Suprapubic skin (tissue), 4 donors: ENCODE data around the gene TP73. TPM values are rescaled to one million over a fixed set of nuclear protein-coding genes. Genes with fewer than 3 reads are reported as not detected.

Experiments
- DNase-seq, 2 donors: peaks; one replicate each; pipeline ENCODE4 v3.0.0-alpha.2; 2019; ENCODE audit warnings: low spot score in 2 of 2
- H3K27ac ChIP-seq: fragments of 200-600 bp; sonication (generic); one replicate; pipeline ENCODE4 v1.5.1; 2019
- H3K27me3 ChIP-seq: fragments of 200-600 bp; sonication (generic); one replicate; pipeline ENCODE4 v1.5.1; 2019
- H3K36me3 ChIP-seq: fragments of 200-600 bp; sonication (generic); one replicate; pipeline ENCODE4 v1.5.1; 2019
- H3K4me1 ChIP-seq: fragments of 200-600 bp; sonication (generic); one replicate; pipeline ENCODE4 v1.5.1; 2019
- H3K4me3 ChIP-seq: fragments of 200-600 bp; sonication (generic); one replicate; pipeline ENCODE4 v1.5.1; 2019; ENCODE audit warnings: mild to moderate bottlenecking
- H3K9me3 ChIP-seq: fragments of 200-600 bp; sonication (generic); one replicate; pipeline ENCODE4 v1.5.1; 2019
- CTCF ChIP-seq, 2 donors: fragments of 200-600 bp in 1 of 2; fragments of 450-650 bp in 1 of 2; sonication (generic) in 1 of 2; IDR thresholded peaks; one replicate each; pipeline ENCODE4 v1.5.1; 2016 to 2019; ENCODE audit warnings: antibody characterized with exemption in 2 of 2, mild to moderate bottlenecking in 1 of 2, moderate library complexity in 1 of 2
- EP300 ChIP-seq: sonication (generic); formaldehyde crosslinking; IDR thresholded peaks from one replicate; pipeline ENCODE4 v1.6.1; 2017; ENCODE audit warnings: antibody characterized with exemption
- POLR2A ChIP-seq, 2 donors: fragments of 450-650 bp; IDR thresholded peaks; one replicate each; pipeline ENCODE4 v1.6.1; 2017; ENCODE audit warnings: antibody characterized with exemption in 2 of 2, mild to moderate bottlenecking in 2 of 2, moderate library complexity in 2 of 2
- POLR2AphosphoS5 ChIP-seq, 3 donors: sonication (generic); formaldehyde crosslinking; IDR thresholded peaks; one replicate each; pipeline ENCODE4 v1.6.1; 2017; ENCODE audit warnings: antibody characterized with exemption in 3 of 3
- WGBS: methylation state at CpG from one replicate; pipeline ENCODE4 v1.1.5; 2018; 5-methylcytosine and 5-hydroxymethylcytosine counted together
- total RNA-seq, 4 donors: library from RNA; depleted of rRNA; stranded (reverse); fragments of >200 nt; gene quantifications; one replicate each; pipeline ENCODE4 v1.1.0, GENCODE V29; 2016

TP73 gene
- total RNA-seq, 4 donors from 2014 or later: 8.8 to 24.7 (median 16.9) TPM

- WGBS: 70% methylated on average over 13 of the region's 19 CpGs
These were observed 122.1 kb downstream of the TP73 start for GRCh38 chr1:3774276-3774945.

GRCh38 chr1:3774946-3775489, 122.7 kb downstream of the TP73 start:
- Histone ChIP-seq H3K9me3 (no peaks in the 10 kb centered on the region), H3K27me3 (peaks cover 11% of the 10 kb centered on the region), H3K27ac (no peak overlapping the region), H3K4me3 (no peak overlapping the region), H3K4me1 (peaks cover 46% of the 10 kb centered on the region), H3K36me3 (peaks cover 12% of the 10 kb centered on the region)
- no peak for TF ChIP-seq POLR2A (IDR thresholded peaks at IDR 0.05)
- 73% methylated on average over 15 of the region's 17 CpGs for WGBS
- no peak for DNase-seq

More at GRCh38 chr1:3774276-3774945, 122.1 kb downstream of the TP73 start:
- Histone ChIP-seq H3K4me1 (peaks cover 46% of the 10 kb centered on the region), H3K9me3 (no peaks in the 10 kb centered on the region), H3K36me3 (peaks cover 6% of the 10 kb centered on the region), H3K27me3 (peaks cover 15% of the 10 kb centered on the region), H3K27ac (no peak overlapping the region), H3K4me3 (no peak overlapping the region)
- TF ChIP-seq EP300: no peak
- TF ChIP-seq CTCF (IDR thresholded peaks at IDR 0.05): no peak
- no peak for TF ChIP-seq POLR2A (IDR thresholded peaks at IDR 0.05)
- no peak for TF ChIP-seq POLR2AphosphoS5 (IDR thresholded peaks at IDR 0.05)
- peak in 1 of 2 donors; percentile 76 for DNase-seq

GRCh38 chr1:3775490-3776230, 123.3 kb downstream of the TP73 start:
- no peak overlapping the region for H3K4me3 ChIP-seq
- 49% methylated on average over 18 of the region's 27 CpGs for WGBS
- peaks cover 5% of the 10 kb centered on the region for H3K27me3 ChIP-seq
- DNase-seq: peak in 1 of 2 donors; percentile 78
- H3K36me3 ChIP-seq: peaks cover 19% of the 10 kb centered on the region
- no peaks in the 10 kb centered on the region for H3K9me3 ChIP-seq
- no peak overlapping the region for H3K27ac ChIP-seq
- H3K4me1 ChIP-seq: peaks cover 46% of the 10 kb centered on the region
- TF ChIP-seq POLR2AphosphoS5 (IDR thresholded peaks at IDR 0.05) (no peak), EP300 (no peak), CTCF (IDR thresholded peaks at IDR 0.05) (peak in 1 of 2 donors; percentile 31), POLR2A (IDR thresholded peaks at IDR 0.05) (no peak)

GRCh38 chr1:3776231-3776961, 124.1 kb downstream of the TP73 start:
- H3K4me1 ChIP-seq: peaks cover 42% of the 10 kb centered on the region
- no peak overlapping the region for H3K27ac ChIP-seq
- WGBS: 67% methylated on average over 15 of the region's 21 CpGs
- no peaks in the 10 kb centered on the region for H3K9me3 ChIP-seq
- no peak for TF ChIP-seq CTCF (IDR thresholded peaks at IDR 0.05)
- peaks cover 26% of the 10 kb centered on the region for H3K36me3 ChIP-seq
- no peak for DNase-seq
- H3K4me3 ChIP-seq: no peak overlapping the region
- no peaks in the 10 kb centered on the region for H3K27me3 ChIP-seq

GRCh38 chr1:3777078-3777547, 124.8 kb downstream of the TP73 start:
- DNase-seq: peak in 1 of 2 donors; percentile 78
- TF ChIP-seq EP300: no peak
- no peak for TF ChIP-seq POLR2A (IDR thresholded peaks at IDR 0.05)
- no peak for TF ChIP-seq CTCF (IDR thresholded peaks at IDR 0.05)
- no peak for TF ChIP-seq POLR2AphosphoS5 (IDR thresholded peaks at IDR 0.05)
- Histone ChIP-seq H3K36me3 (peaks cover 33% of the 10 kb centered on the region), H3K4me1 (peaks cover 35% of the 10 kb centered on the region), H3K27me3 (no peaks in the 10 kb centered on the region), H3K9me3 (no peaks in the 10 kb centered on the region), H3K27ac (no peak overlapping the region), H3K4me3 (no peak overlapping the region)
- WGBS: no CpG with 5 or more reads among the region's 10 CpGs
